Right hindlimb (tissue), 1 donor: ENCODE results near the gene ATP8B4.

Source experiments
- DNase-seq: peaks from one replicate; pipeline ENCODE4 v3.0.0-alpha.2; 2018

Gene ATP8B4

DNA sequence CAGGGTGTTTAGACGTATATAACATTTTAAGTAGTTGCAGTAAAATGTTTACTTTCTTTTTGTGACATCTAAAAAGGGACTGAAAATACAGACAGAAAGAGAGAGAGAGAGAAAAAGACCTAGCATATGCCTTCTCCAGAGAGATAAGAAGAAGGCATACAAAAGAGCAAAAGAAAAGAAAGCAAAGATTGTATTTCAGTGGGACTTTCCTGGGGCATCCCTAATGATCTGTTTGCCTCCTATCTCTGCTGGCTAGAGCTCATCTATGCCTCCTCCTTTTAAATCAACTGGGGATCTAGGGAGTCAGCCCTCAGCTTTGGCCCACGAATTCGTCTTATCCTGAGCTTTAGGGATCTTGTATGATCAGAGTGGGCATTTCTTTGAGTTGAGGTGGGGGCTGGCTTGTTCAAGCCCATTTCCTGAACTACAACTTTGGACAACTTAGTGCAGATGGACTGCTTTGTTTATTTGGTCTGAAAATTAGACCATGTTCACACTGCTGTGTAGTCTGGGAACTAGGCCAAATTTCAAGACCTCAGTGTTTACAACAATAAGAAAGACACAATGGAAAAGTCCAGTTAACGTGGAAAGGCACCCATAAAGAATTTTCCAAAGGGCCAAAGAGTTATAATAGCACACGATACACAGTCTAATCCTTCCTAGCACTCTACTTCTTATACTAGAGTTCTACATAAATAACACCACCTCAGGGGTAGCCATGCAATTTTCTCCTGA is 61.0 kb downstream of the ATP8B4 start:
- DNase-seq: no peak

DNA sequence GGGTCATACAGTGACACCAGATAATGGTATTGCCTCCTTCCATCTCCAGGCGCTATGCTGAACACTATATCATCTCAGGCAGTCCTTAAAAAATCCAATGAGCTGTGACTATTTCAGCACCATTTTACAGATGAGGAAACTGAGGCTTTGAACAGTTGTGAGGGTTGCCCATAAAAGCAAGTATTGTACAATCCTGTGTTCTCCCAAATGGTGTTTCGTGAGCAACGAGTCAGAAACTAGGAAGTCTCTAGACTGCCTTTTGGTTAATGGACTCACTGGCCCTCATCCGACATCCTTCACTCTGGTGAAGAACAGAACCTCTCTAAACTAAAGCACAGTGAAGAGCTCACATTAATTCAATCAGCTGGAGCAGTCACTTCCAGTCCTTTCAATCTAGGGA is 61.8 kb downstream of the ATP8B4 start:
- no peak for DNase-seq

DNA sequence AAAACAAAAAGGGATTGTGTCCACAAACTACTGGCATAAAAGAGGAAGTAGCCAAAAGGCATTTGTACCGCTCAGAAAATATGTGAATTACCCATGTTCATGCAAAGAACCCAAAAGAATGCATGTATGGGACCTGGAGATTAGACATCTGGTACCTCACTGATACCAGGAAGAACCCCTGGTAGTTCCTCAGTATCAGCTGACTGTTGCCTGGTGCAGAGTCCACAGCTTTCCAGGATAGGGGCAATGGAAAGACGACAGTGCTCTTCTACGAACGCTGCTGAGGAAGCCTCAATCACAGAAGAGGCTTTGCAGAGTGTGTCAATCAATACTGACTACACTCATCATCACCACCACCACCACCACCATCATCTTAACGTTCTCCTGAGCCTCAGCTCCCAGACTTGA is 63.3 kb downstream of the ATP8B4 start:
- DNase-seq: no peak

DNA sequence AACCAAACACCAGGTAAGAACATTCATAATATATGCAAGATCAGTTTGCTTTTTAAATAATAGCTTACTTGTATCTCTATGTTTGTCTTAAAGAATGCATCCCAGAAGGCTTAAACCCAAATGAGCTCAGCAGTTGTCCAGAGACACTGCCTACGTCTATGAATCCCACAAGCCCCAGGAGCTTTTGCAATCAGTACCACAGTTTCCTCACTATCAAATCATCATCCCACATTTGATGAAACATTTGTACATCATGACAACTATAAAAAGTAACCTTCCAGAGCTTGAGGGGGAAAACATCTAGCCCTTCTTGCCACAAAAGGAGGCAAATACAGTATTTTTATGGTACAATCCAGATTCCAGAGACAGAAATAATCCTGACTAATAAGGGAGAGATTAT is 63.7 kb downstream of the ATP8B4 start:
- DNase-seq: no peak

DNA sequence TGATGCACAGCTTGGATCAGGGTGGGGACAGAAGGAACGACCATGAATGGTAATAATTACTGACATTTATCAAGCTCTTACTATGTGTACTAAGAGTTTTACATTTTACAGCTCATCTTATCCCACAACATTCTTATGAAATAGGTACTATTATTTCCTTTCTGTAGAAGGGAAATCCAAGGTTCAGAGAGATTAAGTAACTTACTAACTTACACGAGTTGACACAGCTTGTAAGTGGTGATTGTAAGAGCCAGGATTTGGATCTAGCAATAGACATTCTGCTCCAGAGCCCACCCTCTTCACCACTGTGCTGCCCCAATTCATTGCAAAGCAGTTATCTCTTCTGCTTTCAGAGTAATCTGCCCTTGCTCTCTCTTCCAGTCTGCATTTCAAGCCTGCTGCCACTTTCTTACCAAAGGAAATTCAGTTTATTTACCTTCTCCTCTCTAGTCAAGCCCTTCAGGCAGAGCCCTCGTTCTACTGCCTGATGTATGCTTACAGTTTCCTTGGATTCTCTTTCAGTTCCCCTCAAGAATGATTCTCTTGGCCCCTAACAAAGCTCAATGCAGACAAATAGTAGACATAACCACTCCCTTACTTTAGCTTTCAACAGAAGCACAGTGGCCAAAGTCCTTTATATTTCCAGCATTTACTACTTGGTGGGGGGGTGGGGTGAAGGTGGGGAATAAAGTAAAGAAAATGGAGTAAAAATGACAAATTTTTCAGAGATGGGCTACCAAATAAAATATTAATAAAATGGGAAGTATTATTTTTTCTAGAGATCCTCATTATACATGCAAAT is 65.8 kb downstream of the ATP8B4 start:
- no peak for DNase-seq

DNA sequence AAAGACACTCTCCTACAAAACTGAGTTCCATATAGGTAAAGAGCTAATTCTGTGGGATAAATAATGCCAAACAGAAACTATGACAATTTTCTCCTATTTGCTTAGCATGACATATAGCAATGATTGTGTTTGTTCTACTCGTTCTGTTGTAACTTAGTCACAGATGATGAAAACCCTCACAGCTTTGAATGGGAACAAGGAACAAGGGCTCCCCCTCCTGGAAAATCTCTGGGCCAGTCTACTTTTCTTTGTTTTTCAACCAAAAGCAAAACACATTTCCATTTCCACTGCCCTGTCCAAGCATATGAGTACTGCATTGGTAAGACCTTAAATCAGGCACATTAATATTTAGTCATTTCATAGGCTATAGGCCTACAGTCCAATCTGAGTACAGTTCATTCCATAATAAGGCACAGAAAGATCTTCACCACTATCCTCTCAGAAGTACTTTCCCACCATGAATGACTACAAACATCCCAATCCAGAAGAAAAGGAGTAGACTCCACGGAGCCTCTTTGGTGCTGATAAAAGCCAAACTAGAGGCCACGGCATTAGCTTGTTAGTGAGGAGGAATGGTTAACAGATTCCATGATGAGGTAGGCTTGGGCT is 67.1 kb downstream of the ATP8B4 start:
- peak; percentile 81 for DNase-seq

DNA sequence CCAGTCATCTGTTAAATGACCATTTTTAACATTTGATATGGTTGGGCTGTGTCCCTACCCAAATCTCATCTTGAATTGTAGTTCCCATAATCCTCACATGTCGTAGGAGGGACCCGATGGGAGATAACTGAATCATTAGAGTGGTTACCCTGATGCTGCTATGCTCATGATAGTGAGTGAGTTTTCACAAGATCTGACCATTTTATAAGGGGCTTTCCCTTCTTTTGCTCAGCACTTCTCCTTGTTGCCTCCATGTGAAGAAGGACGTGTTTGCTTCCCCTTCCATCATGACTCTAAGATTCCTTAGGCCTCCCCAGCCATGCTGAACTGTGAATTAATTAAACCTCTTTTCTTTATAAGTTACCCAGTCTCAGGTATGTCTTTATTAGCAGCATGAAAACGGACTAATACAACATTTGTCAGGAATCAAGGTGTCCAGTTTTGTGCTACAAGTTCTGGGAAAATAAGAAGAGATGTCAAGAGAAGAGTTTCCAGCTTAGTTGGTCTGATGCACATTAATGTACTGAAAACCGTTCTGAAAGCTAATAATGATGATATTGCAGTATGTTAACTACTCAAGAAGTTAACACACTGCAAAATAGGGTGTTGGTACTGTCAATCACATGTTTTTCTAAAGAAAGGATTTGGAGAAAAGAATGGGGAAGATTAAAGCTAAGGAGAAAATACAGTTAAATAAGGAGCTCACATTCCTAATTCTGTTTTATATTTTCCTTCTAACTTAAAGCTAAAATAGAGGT is 67.9 kb downstream of the ATP8B4 start:
- no peak for DNase-seq

DNA sequence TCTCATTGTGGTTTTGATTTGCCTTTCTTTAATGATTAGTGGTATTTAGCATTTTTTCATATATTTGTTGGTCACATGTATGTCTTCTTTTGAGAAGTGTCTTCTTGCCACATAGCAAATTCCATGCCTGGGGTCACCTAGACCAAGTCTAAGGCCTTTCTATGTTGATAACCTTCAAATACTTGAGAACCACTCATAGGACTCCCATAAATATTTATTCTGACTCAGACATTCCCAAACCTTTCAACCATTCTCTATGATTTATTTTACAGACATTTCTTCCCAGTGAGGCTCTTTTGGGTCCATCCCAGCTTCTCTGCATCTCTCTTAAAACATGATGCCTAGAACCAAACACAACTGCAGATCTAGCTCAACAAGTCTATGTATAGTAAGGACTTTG is 69.2 kb downstream of the ATP8B4 start:
- DNase-seq: no peak

DNA sequence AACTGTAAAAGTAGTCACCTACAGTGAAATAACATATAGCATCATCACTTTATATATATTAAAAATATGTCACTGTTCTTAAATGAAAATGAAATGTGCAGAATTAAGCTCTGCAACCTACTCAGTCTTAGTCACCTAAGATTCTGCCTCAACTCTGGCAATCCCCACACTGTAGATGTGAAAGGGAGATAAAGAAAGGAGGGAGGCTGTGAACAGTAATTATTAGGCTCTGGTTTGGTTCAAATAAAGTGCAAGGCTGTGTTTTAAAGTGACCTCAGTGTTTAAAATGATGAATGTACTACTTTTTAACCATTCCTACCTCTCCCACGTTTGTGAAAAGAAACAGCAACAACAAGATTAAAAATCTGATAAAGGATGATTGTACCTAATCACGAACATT is 72.2 kb downstream of the ATP8B4 start:
- no peak for DNase-seq

DNA sequence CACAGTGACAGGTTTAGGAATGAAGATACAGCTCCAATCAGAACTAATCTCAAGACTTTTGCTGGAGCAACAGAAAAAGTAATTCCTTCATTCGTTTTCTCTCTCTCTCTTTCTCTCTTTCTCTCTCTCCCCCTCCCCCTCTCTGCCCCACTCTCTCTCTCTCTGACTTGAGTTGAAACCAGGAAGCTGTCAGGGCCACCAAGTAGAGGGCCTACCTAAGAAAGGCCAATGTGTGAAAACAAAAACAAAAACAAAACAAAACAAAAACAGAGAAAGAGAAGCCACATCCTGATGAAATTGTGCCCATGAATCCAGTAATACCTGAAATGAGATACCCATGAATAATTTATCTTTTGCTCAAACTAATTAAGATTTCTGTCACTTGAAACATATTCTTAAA is 72.9 kb downstream of the ATP8B4 start:
- DNase-seq: no peak

DNA sequence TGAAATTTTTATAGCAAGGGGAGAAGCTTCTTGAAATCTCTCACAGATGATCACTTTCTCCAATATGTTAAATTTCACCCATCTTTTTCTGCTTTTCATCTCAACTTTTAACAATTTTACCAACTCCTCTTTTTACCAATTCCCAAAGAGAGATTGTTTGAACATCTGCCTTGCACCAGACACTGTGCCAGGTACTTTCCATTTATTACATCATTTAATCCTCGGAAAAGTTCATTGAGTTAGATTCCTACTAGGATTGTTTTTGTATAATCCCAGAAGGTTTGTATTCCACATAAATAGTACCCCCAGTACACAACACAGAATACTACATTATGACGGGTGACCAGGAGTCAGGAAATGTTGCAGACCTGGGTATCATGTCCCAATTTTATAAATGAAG is 74.1 kb downstream of the ATP8B4 start:
- no peak for DNase-seq

DNA sequence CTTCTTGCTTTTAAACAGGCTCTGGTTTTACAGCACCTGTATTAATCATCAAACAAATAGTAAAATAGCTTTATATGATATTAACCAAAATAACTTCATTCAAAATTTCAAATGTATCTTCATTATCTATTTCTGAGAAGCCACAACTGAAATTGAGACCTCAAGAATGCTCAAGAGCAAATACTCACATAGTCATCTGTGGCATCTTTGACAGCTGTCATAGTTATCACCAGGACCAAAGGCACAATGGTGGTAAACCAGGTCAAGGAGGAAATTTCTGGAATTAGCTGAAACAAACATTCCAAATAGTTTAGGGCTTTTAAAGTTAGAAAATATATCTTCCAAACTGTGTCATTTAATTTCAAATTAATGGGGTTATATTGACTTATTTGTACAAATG is 74.6 kb downstream of the ATP8B4 start:
- no peak for DNase-seq

DNA sequence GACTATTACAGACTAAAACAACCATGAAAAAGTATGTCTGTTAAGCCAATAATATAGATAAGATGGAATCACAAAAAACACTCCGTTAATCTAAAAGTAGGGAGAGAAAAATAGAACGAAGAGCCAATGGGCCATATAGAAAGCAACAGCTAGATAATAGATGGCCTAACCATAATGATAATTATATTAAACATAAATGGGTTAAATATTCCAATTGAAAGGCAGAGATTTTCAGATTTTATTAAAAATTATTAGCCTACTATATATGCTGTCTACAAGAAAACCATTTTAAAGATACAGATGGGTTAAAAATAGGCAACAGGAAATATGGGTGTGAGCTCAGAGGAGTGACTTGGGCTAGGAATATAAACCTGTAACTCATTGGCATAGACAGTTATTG is 76.3 kb downstream of the ATP8B4 start:
- no peak for DNase-seq

DNA sequence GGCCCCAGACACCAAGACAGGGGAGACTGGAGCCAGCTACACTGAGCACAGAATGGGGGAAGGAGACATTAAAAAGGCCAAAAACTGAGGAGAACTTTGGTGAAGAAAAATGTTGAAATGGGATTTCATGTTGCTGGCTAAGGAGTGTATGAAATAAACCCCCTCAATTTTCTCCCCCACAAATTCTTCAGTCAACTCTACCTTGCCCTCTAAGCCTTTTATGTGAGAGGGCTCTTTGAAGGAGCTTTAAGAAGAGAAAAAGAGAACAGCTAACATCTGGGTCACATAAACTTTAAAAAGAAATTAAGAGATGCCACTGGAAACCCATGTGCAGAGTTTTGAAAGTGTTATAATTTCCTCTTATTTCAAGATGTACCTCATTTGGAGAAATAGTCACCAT is 88.6 kb downstream of the ATP8B4 start:
- DNase-seq: no peak

DNA sequence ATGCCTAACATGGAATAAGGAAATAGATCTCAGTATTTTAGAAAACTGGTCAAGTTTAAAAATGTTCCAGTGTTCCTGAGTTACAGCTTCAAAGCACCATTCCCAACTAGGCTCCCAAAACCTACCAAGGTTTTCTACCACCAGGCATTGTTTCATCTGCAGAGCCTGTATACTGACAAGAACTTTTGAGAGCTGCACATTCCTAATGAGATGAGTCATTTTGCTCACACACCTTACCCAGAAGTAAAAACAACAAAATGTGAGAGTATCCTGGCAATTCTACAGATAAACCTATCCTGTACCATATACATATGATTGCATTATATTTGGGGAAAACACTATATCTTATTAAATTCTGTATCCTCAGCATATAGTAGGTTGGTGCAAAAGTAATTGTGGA is 90.7 kb downstream of the ATP8B4 start:
- no peak for DNase-seq

DNA sequence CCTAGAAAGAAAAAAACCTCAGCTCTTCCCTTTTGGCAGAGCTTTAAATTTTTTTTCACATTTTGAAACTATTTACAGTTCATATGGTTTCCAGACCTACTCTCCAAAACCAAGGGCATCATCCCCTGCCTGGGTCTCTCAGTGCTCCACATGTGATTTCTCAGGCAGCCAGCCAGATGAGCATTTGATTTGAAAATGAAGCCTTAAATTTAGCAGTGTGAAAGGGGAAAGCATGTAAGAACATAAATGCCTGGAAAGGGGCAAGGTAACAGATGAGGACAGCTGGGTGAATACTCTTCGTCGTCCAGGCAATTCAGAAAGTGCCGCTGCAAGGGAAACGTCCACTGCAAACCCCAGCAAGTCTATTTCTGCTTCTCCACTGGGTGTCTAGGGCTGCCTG is 94.8 kb downstream of the ATP8B4 start:
- DNase-seq: peak; percentile 76

DNA sequence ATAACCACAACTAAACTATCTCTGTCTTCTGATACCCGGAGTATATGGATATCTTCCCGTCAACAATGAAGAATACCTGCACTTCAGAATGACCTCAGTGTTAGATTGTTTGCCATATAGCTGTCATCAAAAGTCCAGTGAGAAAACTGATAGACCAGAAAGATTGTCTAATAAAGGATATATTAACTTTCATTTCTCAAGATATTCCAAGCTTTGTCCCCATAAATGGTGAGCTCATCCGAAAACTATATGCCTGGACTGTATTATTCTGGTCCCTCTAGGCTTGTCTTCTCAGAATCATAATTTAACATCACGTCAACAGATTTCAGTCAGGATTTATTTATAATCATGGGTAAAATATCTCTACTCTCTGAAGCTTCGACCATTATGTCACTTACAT is 100.5 kb downstream of the ATP8B4 start:
- DNase-seq: no peak

DNA sequence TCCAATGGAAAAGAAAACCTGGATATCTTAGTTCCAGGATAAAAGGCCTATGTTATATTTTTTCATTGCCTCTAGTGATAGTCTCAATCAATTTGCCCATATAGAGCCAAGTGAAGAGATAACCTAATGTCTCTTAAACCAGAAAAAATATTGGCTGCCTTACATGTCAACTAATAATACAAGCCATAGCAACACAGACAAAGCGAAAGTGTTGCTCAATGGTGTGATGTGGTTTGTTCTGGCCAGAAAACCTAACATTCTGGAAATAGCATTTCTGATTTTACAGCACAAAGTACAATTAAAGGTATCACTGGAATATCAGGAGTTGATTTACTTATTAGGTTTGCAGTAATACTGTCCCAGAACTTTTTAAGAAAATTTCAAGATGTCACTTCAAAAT is 101.5 kb downstream of the ATP8B4 start:
- no peak for DNase-seq

DNA sequence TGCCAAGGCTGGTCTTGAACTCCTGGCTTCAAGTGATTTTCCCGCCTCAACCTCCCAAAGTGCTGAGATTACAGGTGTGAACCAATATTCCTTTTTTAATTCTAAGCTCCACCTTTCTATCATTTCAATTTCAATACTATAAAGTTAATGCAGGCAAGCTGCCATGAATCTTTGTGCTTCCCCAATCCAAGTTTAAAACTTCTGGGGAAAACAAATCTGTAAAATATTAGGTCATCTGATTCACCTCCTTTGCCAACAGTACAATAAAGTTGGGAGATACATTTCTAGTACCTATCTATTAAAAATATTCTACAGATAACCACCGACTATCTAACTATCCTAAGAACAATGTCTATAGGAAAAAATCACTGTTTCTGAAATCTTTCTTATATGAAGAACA is 102.1 kb downstream of the ATP8B4 start:
- DNase-seq: no peak

DNA sequence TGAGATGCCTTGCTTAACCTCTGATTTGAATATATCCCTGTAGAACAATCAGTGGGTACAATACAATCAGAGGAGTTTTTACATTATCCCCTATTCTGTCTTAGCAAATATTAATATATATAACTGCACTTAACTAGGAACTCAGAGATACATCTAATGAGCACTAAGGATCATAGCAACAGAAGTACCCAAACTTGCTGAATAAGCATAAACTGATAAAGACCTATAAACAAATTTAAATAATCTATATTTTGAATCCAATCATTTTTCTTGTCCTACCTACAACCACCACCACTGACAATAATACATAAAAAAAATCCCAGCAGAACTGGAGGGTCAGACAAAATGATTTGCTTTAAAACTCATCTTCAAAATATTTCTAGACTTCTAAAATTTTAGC is 106.2 kb downstream of the ATP8B4 start:
- DNase-seq: no peak

DNA sequence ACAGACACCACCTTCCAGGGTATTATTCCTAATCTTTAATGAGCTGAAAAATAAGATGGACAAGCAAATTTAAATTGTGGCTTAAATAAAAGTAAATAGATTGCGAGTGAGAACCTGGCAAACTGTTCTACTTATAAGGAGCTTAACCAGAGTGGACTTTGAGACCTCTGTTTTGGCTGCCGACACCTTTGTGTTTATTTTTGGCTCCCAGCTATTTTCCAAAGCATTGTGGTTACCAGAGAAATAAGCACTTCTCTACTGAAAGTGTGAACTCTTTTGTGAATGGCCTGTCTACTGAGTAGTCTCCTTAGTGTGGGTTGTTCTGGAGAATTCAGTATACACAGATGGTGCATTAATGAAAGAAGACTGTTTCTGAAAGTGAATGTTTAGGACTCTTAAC is 109.4 kb downstream of the ATP8B4 start:
- no peak for DNase-seq

DNA sequence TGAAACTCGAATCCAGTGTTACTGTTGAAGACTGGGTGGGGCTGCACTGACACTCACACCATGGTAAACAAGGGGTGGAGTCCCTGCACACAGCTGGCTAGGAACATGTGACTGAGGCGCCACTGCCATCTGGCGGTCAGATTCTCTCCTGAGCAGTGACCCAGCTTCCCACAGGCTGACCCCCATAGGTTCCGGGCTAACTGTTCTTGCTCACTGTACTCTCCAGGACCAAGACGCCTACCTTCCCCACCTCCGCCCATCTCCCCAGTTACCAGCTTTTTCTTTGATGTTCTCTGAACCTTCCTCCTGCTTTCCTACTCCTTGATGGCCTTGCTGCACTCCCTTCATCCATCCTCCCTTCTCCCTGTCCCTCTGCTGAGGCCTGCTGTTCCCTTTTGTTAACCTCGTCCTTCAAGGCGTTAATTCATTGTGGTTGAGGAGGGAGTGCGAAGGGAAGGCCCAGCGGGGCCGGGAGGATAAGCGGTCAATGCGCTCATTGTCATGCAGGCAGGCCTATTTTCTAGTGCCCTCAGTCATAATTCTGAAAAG is 115.2 kb downstream of the ATP8B4 start:
- DNase-seq: peak; percentile 87

DNA sequence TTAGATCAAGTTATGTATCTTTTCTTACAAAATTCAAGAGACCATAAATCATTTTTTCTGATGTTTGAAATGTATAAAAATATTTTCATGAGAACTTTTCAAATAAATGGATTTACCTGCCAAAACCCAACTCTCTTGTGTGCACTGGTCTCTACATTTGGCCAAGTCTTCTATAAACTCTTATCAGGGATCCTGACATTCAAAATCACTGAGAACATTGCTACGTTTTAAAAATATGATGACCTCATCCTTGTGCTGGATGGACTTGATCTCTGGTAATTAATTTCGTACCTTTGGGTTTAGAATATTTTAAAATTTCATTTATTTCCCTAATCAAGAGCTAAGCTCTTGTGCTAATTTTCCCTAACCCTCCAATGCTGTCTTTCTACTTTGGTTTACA is 127.4 kb downstream of the ATP8B4 start:
- no peak for DNase-seq
